Progenitor cell of endocrine pancreas (in vitro differentiated cells): ENCODE results near the gene B4GALT6. TPM values are rescaled to one million over a fixed set of nuclear protein-coding genes. Genes with fewer than 3 reads are reported as not detected.

Experiments used
- DNase-seq: peaks from one replicate; pipeline ENCODE4 v3.0.0; 2021; ENCODE audit warnings: low spot score; ENCODE audit not compliant: unreplicated experiment
- H3K27ac Mint-ChIP-seq: 2 replicates; pipeline ENCODE4 v1.8.0; 2021; ENCODE audit warnings: mild to moderate bottlenecking, moderate library complexity, mixed read lengths
- H3K27me3 Mint-ChIP-seq: 2 replicates; pipeline ENCODE4 v1.8.0; 2021; ENCODE audit warnings: mixed read lengths
- H3K36me3 Mint-ChIP-seq: 2 replicates; pipeline ENCODE4 v1.8.0; 2022; ENCODE audit warnings: mixed read lengths; ENCODE audit not compliant: insufficient read depth
- H3K4me1 Mint-ChIP-seq: 2 replicates; pipeline ENCODE4 v1.8.0; 2021; ENCODE audit warnings: low read depth, mixed read lengths
- H3K4me3 Mint-ChIP-seq: 2 replicates; pipeline ENCODE4 v1.8.0; 2021; ENCODE audit warnings: low read depth, mild to moderate bottlenecking, moderate library complexity, mixed read lengths
- H3K9me3 Mint-ChIP-seq: 2 replicates; pipeline ENCODE4 v1.8.0; 2021; ENCODE audit warnings: low read depth, mixed read lengths
- total RNA-seq: library from RNA; stranded (reverse); gene quantifications from 2 replicates; pipeline ENCODE4 v1.2.1, GENCODE V29; 2021
- TF ChIP-seq, protein P1 (sequence below): fragments of 200-600 bp; sonication (generic); IDR thresholded peaks from one replicate; pipeline ENCODE4 v1.5.0; 2021; ENCODE audit warnings: antibody characterized with exemption, mild to moderate bottlenecking; ENCODE audit not compliant: unreplicated experiment

B4GALT6 gene
- total RNA-seq, 1 donor from 2014 or later: 32.2 TPM

DNA sequence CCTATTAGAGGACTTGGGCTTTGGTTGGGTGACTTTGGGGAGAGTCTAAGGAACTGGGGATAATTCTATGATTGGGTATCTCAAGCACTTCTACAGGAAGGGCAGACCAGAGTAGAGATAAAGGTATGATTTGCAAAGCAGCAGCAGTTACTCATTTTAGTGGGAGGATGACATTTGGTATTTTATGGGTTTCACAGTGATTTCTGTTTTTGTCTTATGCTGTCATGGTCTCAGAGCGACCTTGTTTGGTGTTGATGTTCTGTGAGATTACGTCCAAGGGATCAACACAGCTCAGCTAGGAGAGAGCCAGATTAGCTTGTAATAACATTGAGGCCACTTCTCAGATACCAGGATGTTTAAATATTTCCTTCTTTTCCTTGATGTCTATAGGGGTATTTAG, 74.5 kb downstream of the B4GALT6 start:
- H3K27me3 Mint-ChIP-seq: no peaks in the 10 kb centered on the region
- TF ChIP-seq, protein P1, sequence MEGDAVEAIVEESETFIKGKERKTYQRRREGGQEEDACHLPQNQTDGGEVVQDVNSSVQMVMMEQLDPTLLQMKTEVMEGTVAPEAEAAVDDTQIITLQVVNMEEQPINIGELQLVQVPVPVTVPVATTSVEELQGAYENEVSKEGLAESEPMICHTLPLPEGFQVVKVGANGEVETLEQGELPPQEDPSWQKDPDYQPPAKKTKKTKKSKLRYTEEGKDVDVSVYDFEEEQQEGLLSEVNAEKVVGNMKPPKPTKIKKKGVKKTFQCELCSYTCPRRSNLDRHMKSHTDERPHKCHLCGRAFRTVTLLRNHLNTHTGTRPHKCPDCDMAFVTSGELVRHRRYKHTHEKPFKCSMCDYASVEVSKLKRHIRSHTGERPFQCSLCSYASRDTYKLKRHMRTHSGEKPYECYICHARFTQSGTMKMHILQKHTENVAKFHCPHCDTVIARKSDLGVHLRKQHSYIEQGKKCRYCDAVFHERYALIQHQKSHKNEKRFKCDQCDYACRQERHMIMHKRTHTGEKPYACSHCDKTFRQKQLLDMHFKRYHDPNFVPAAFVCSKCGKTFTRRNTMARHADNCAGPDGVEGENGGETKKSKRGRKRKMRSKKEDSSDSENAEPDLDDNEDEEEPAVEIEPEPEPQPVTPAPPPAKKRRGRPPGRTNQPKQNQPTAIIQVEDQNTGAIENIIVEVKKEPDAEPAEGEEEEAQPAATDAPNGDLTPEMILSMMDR: no peak
- peaks cover 50% of the 10 kb centered on the region for H3K4me1 Mint-ChIP-seq
- no peak overlapping the region for H3K4me3 Mint-ChIP-seq
- peak overlapping the region; percentile 5 for H3K27ac Mint-ChIP-seq
- H3K36me3 Mint-ChIP-seq: no peaks in the 10 kb centered on the region
- no peak for DNase-seq
- no peaks in the 10 kb centered on the region for H3K9me3 Mint-ChIP-seq

DNA sequence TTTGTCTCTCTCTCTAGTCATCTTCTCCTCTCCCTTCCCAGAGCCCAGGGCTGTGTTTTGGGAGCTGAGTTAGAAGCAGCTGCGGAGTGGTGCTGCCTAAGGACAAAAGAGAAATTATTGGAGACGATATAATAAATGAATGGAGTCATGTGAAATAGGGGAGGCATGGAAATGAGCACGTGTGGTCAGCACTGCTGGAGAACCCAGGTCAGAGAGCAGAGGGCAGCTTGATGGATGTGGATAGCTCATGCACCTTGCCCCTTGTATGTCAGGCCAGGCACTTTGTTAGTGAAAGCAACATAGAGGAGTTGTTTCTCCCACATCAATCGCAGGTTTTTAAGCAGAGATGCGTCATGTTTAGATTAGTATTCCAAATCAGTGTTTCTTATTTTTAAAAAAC, 77.0 kb downstream of the B4GALT6 start:
- Mint-ChIP-seq H3K36me3 (no peaks in the 10 kb centered on the region), H3K27ac (peak overlapping the region; percentile 56), H3K9me3 (peaks cover 2% of the 10 kb centered on the region), H3K27me3 (no peaks in the 10 kb centered on the region), H3K4me1 (peaks cover 45% of the 10 kb centered on the region), H3K4me3 (no peak overlapping the region)
- TF ChIP-seq, protein P1: no peak
- no peak for DNase-seq

DNA sequence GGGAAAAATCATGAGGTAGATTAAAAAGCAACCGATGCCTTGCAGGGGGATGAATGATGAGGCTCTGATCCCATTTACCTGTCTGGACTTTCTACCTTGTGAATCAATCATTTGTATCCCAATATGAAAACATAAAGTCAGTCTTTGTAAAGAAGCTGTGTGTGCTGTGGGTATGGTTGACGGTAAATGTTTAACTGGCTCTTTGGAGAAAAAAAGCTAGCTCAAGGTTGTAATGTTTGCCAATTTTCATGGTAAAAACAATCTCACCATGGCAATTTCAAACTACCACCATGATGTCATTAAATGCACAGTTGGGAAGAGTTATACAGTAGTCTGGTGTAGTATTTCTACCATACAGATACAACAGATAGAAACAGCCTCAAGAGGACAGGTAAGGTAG, 78.1 kb downstream of the B4GALT6 start:
- Mint-ChIP-seq H3K4me1 (peaks cover 36% of the 10 kb centered on the region), H3K27me3 (no peaks in the 10 kb centered on the region), H3K36me3 (no peaks in the 10 kb centered on the region), H3K9me3 (peaks cover 2% of the 10 kb centered on the region), H3K4me3 (no peak overlapping the region), H3K27ac (no peak overlapping the region)
- TF ChIP-seq, protein P1: no peak
- no peak for DNase-seq

DNA sequence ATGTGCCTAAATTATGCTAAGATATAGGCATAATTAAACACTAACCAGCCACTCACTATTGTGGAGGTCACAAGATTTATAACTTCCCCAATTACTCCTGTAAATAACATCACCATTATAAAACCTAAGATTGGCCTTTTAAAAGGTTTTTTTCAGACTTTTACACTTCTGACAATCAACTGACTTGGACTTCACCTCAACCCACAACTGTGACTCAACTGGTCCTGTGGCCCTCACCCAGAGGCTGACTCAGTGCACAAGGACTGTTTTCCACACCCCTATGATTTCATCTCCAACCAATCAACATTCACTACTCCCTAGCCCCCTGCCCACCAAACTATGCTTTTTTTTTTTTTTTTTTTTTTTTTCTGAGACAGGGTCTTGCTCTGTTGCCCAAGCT, 81.1 kb downstream of the B4GALT6 start:
- Mint-ChIP-seq H3K4me3 (no peak overlapping the region), H3K27ac (no peak overlapping the region), H3K9me3 (peaks cover 2% of the 10 kb centered on the region), H3K4me1 (peaks cover 17% of the 10 kb centered on the region), H3K36me3 (peaks cover 3% of the 10 kb centered on the region), H3K27me3 (no peaks in the 10 kb centered on the region)
- no peak for DNase-seq
- TF ChIP-seq, protein P1: no peak

DNA sequence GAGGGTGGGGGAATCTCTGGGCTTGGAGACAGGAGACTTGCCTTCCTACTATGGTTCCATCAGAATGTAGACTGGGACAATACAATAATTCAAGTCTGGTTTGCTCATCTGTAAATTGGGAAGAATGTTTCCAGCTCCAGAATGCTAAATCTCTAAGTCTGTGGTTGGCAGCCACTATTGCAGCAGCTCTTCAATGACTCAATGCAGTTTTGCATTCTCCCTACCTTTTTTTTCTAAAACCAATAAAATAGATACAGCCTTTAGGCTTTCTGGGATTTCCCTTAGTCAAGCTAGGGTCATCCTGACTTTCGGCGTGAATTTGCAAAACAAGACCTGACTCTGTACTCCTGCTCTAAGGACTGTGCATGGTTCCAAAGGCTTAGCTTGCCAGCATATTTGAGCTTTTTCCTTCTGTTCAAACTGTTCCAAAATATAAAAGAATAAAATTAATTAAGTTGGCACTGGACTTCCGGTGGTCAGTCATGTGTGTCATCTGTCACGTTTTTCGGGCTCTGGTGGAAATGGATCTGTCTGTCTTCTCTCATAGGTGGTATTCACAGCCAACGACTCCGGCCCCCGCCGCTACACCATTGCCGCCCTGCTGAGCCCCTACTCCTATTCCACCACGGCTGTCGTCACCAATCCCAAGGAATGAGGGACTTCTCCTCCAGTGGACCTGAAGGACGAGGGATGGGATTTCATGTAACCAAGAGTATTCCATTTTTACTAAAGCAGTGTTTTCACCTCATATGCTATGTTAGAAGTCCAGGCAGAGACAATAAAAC, 86.2 kb downstream of the B4GALT6 start:
- peaks cover 11% of the 10 kb centered on the region for H3K4me1 Mint-ChIP-seq
- H3K36me3 Mint-ChIP-seq: peaks cover 4% of the 10 kb centered on the region
- no peaks in the 10 kb centered on the region for H3K9me3 Mint-ChIP-seq
- H3K4me3 Mint-ChIP-seq: no peak overlapping the region
- no peak for DNase-seq
- no peaks in the 10 kb centered on the region for H3K27me3 Mint-ChIP-seq
- H3K27ac Mint-ChIP-seq: no peak overlapping the region
- TF ChIP-seq, protein P1: no peak
